ENCODE data around the gene NTF3.

Gene NTF3

DNA sequence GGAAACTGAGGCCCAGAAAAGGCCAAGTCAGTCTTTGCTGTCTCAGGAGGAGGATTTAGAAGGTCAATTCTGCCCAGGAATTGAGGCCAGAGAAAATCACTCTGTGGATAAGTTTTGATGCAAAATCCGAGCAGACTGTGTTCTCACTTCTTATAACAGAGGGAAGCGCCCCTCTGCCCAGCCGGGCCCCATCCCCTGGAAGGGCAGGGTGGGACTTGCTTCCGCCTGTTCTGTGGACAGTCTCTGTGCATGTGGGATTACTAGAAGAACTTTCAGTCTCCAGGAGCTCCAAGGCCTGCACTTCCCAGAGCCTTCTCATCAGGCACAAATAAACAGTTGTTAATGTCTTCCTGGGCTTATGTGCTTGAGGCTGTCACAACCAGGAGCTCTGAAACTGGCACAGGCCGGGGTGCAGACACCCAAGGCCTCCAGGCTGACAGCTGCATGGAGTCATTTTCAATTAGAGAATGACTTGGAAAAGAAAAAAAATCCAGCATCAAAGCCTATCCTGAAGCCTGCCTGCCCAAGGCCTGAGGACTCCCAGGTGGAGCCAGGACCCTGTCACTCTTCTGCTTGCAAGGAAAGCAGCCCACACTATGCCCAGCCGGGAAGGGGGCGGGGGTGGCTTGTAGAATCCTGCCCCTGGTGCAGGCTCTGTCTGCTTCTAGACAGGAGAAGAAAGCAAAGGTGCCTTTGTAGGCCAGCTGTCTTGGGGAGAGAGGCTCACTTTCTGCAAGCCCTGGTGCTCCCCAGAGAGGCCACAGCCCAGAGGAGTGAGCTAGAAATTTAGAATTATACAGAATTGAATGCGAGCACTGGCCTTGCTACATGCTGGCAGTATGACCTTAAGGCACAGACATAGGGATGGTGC lies 84.7 kb downstream of the NTF3 start:
- no peak for DNase-seq (ENCODE audit: extremely low read depth, low read depth)
- H3K4me3 ChIP-seq (replicated peaks; ENCODE audit: low read depth, low read length): no peak overlapping the region
- TF ChIP-seq, protein P1, sequence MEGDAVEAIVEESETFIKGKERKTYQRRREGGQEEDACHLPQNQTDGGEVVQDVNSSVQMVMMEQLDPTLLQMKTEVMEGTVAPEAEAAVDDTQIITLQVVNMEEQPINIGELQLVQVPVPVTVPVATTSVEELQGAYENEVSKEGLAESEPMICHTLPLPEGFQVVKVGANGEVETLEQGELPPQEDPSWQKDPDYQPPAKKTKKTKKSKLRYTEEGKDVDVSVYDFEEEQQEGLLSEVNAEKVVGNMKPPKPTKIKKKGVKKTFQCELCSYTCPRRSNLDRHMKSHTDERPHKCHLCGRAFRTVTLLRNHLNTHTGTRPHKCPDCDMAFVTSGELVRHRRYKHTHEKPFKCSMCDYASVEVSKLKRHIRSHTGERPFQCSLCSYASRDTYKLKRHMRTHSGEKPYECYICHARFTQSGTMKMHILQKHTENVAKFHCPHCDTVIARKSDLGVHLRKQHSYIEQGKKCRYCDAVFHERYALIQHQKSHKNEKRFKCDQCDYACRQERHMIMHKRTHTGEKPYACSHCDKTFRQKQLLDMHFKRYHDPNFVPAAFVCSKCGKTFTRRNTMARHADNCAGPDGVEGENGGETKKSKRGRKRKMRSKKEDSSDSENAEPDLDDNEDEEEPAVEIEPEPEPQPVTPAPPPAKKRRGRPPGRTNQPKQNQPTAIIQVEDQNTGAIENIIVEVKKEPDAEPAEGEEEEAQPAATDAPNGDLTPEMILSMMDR (IDR thresholded peaks at IDR 0.05; ENCODE audit: low read depth, low read length, missing control alignments): no peak

DNA sequence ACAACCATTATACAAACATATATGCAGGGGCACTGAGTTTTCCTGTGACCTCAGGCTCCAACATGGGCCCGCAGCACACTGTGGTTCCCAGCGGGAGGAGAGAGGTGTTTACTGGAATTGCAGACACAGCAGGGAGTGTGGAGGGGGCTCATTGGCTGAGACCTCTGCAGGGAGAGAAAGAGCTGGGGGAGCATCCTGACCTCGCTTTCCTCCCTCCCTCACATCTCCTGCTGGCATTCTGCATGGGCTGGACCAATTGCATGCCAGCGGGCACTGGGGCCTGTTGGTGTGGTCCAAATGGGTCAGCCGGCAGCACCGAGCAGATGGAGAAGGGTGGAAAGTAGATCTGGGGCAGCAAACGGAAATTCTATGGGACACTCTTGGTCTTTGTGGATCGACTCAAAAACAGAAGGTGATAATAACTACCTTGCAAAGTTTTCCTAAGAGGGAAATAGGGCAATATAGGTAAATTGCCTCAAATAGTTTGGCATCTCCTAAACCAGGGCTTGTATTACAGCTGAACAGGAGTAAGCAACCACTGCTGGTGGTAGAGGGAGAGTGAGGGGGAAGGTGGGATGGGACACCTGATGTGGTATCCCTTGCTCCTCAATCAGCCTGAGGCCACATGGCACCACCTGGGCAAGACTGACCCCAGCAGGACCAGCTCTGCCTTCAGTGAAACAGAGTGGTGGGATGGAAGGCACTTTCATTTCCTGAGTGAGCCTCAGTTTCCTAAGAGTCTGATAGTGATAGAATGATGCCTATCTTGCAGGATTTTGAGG lies 86.9 kb downstream of the NTF3 start:
- DNase-seq (ENCODE audit: extremely low read depth, low read depth): no peak
- TF ChIP-seq, protein P1 (IDR thresholded peaks at IDR 0.05; ENCODE audit: low read depth, low read length, missing control alignments): no peak
- H3K4me3 ChIP-seq (replicated peaks; ENCODE audit: low read depth, low read length): no peak overlapping the region

DNA sequence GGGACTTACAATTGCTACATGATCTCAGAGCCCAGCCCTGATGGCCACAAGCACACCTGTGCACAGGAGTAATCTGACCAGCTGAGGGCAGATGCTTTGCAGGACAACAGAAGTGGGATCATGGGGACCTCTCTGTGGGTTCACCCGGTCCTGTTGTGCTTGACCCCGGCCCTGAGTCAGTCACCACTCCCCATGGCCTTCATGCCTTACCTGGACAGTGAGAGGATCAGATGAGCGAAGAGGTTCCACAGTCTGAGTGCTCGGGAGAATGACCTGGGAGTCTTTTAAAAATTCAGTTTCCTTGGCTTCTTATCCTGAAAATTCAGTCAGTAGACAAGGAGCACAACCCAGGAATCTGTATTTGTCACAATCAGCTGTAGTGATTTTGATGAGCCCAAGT lies 88.1 kb downstream of the NTF3 start:
- TF ChIP-seq, protein P1 (IDR thresholded peaks at IDR 0.05; ENCODE audit: low read depth, low read length, missing control alignments): no peak
- no peak for DNase-seq (ENCODE audit: extremely low read depth, low read depth)
- H3K4me3 ChIP-seq (replicated peaks; ENCODE audit: low read depth, low read length): no peak overlapping the region

DNA sequence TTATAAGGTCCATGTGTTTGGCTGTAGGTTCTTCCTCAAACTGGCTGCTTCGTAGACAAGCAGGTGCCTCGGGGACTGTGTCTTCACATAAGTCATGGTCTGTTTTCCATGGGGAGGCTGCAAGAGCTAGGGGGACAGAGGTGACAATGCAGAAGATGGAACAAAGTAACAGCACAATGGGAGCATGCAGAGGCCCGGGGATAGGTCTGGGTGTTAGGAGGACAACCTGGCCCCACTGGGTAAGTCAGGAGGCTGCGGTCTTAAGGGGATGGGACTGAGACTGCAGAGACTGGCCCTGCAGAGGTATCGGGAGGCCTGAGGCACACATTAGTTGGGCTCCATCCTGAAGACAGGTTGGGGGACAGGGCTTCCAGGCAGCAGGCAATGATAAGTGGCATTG lies 88.9 kb downstream of the NTF3 start:
- H3K4me3 ChIP-seq (replicated peaks; ENCODE audit: low read depth, low read length): no peak overlapping the region
- TF ChIP-seq, protein P1 (IDR thresholded peaks at IDR 0.05; ENCODE audit: low read depth, low read length, missing control alignments): no peak
- DNase-seq (ENCODE audit: extremely low read depth, low read depth): no peak

DNA sequence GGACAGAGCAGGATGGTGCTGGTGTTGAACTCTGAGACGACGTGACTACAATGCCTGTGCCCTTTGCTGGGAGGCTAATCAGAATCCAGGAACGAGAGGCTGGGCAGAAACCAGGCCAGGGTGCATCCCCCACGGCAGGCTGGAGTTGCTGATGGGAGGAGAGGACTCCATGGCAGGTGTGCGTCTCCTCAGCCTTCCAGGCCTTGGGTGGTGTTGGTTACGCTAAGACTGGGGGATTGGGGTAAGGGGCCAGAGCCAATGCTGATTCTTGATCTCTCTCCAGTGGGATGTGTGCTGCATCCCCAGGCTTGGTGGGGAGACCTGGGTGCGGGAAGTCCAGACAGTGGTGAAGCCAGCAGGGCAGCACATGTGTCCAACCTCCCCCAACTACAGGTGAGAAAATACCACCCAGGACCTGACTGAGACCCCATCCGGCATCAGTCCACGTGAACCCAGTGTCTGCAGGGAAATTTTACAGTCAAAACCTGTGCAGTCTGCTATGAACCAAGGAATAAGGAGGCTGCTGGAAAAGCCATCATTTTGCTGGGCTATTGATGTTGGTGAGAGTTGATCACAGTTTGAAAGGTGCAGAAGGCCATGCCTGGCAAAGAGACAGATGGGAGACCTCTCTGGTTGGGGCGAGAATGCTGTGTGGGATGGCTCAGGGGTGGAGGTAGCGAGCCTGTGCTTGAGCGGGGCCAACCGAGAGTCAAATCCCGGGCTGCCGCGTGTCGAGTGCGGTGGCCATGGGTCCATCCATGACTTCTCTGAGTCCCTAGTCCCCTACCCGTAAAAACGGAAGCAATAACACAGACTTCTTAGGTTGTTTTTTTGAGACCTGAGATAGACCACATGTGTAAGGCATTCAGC lies 89.8 kb downstream of the NTF3 start:
- H3K4me3 ChIP-seq (replicated peaks; ENCODE audit: low read depth, low read length): no peak overlapping the region
- TF ChIP-seq, protein P1 (IDR thresholded peaks at IDR 0.05; ENCODE audit: low read depth, low read length, missing control alignments): no peak
- DNase-seq (ENCODE audit: extremely low read depth, low read depth): no peak

All from HFF-Myc (cell line).